Tibial nerve (tissue), 4 donors: ENCODE results near the gene CNP.
"Not testable (repeated sequence)": the region's sequence is repeated elsewhere in the genome, so short reads cannot be mapped to it uniquely, and the experiment has no call there.

ENCODE experiments used
- EP300 ChIP-seq, 2 donors: sonication (generic); formaldehyde crosslinking; IDR thresholded peaks; one replicate each; pipeline ENCODE4 v1.6.1; 2017; ENCODE audit warnings: antibody characterized with exemption in 2 of 2, mild to moderate bottlenecking in 1 of 2
- POLR2A ChIP-seq, 2 donors: fragments of 450-650 bp; IDR thresholded peaks; one replicate each; pipeline ENCODE4 v1.6.1; 2017; ENCODE audit warnings: antibody characterized with exemption in 2 of 2, mild to moderate bottlenecking in 2 of 2, moderate library complexity in 2 of 2
- TF ChIP-seq, protein P1 (sequence below), 5 experiments: fragments of 200-600 bp in 3 of 5; fragments of 450-650 bp in 2 of 5; sonication (generic) in 3 of 5; IDR thresholded peaks; one replicate each; pipeline ENCODE4 v1.5.1; 2016 to 2019; ENCODE audit warnings: antibody characterized with exemption in 5 of 5, mild to moderate bottlenecking in 3 of 5, moderate library complexity in 2 of 5

DNA sequence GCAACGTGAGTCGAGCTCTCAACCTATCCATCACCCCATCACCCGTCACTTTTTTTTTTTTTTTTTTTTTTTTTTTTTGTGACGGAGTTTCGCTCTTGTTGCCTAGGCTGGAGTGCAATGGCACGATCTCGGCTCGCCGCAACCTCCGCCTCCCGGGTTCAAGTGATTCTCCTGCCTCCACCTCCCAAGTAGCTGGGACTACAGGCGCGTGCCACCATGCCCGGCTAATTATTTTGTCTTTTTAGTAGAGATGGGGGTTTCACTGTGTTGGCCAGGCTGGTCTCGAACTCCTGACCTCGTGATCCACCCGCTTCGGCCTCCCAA, 35.8 kb upstream of the CNP start:
- TF ChIP-seq, protein P1, sequence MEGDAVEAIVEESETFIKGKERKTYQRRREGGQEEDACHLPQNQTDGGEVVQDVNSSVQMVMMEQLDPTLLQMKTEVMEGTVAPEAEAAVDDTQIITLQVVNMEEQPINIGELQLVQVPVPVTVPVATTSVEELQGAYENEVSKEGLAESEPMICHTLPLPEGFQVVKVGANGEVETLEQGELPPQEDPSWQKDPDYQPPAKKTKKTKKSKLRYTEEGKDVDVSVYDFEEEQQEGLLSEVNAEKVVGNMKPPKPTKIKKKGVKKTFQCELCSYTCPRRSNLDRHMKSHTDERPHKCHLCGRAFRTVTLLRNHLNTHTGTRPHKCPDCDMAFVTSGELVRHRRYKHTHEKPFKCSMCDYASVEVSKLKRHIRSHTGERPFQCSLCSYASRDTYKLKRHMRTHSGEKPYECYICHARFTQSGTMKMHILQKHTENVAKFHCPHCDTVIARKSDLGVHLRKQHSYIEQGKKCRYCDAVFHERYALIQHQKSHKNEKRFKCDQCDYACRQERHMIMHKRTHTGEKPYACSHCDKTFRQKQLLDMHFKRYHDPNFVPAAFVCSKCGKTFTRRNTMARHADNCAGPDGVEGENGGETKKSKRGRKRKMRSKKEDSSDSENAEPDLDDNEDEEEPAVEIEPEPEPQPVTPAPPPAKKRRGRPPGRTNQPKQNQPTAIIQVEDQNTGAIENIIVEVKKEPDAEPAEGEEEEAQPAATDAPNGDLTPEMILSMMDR (IDR thresholded peaks at IDR 0.05) = not testable (repeated sequence)
- TF ChIP-seq POLR2A, EP300 (IDR thresholded peaks at IDR 0.05): not testable (repeated sequence)
